ENCODE results near the gene AQP12B.
"Not testable (repeated sequence)": the region's sequence is repeated elsewhere in the genome, so short reads cannot be mapped to it uniquely, and the experiment has no call there.

AQP12B gene

GRCh38 chr2:240701091-240701735, 18.5 kb upstream of the AQP12B start:
- DNase-seq: no peak

GRCh38 chr2:240700616-240701015, 17.9 kb upstream of the AQP12B start:
- not testable (repeated sequence) for DNase-seq

- not testable (repeated sequence) for DNase-seq
These were observed 17.1 kb upstream of the AQP12B start for GRCh38 chr2:240699835-240700234.

GRCh38 chr2:240698852-240699561, 16.3 kb upstream of the AQP12B start:
- not testable (repeated sequence) for DNase-seq

- not testable (repeated sequence) for DNase-seq
These were observed 13.8 kb upstream of the AQP12B start for GRCh38 chr2:240696469-240696868.

- not testable (repeated sequence) for DNase-seq
These were observed 12.9 kb upstream of the AQP12B start for GRCh38 chr2:240695593-240695992.

- DNase-seq: not testable (repeated sequence)
These were observed 11.6 kb upstream of the AQP12B start for GRCh38 chr2:240694304-240694703.

- not testable (repeated sequence) for DNase-seq
These were observed 10.2 kb upstream of the AQP12B start for GRCh38 chr2:240692583-240693561.

GRCh38 chr2:240691631-240692420, 9.1 kb upstream of the AQP12B start, which contains the start of gene AQP12A:
AQP12A (plus strand) TSS chr2:240691866; CDS start chr2:240691914, 48 bp downstream.
- DNase-seq: not testable (repeated sequence)

- DNase-seq: not testable (repeated sequence)
These were observed 8.4 kb upstream of the AQP12B start for GRCh38 chr2:240691075-240691427.

GRCh38 chr2:240690421-240691074, 7.9 kb upstream of the AQP12B start:
- not testable (repeated sequence) for DNase-seq

GRCh38 chr2:240689975-240690374, 7.3 kb upstream of the AQP12B start:
- no peak for DNase-seq

- no peak for DNase-seq
These were observed 5.9 kb upstream of the AQP12B start for GRCh38 chr2:240688553-240688919.

- no peak for DNase-seq
These were observed 5.3 kb upstream of the AQP12B start for GRCh38 chr2:240687741-240688552.

- no peak for DNase-seq
These were observed 4.5 kb upstream of the AQP12B start for GRCh38 chr2:240687045-240687740.

GRCh38 chr2:240686460-240686859, 3.8 kb upstream of the AQP12B start:
- no peak for DNase-seq

- DNase-seq: peak; percentile 99
These were observed 3.2 kb upstream of the AQP12B start for GRCh38 chr2:240685771-240686371.

- DNase-seq: not testable (repeated sequence)
These were observed 1.5 kb upstream of the AQP12B start for GRCh38 chr2:240683980-240684728.

All from DMS79 (cell line).